Cardiac muscle cell (in vitro differentiated cells and primary cell): ENCODE measurements around the gene LYRM4. TPM values are rescaled to one million over a fixed set of nuclear protein-coding genes. Genes with fewer than 3 reads are reported as not detected.

Source experiments
- DNase-seq, 2 donors: peaks; one replicate each; pipeline versions ENCODE4 v3.0.0 to v3.0.0-alpha.2; 2010 to 2017; ENCODE audit warnings: low read depth in 1 of 2, low spot score in 1 of 2
- H3K27ac ChIP-seq: fragments of 200-600 bp; sonication (generic); 2 replicates; pipeline ENCODE4 v1.5.1; 2016
- H3K27me3 ChIP-seq: fragments of 200-600 bp; sonication (generic); 2 replicates; pipeline ENCODE4 v1.6.0; 2016; ENCODE audit warnings: control low read depth
- H3K36me3 ChIP-seq: fragments of 200-600 bp; sonication (generic); 2 replicates; pipeline ENCODE4 v1.5.1; 2016; ENCODE audit warnings: control low read depth
- H3K4me1 ChIP-seq: fragments of 200-600 bp; sonication (generic); 2 replicates; pipeline ENCODE4 v1.8.1; 2017; ENCODE audit warnings: low read depth, mild to moderate bottlenecking, mixed run types
- H3K4me3 ChIP-seq: fragments of 200-600 bp; sonication (generic); 2 replicates; pipeline ENCODE4 v1.5.1; 2016; ENCODE audit warnings: mild to moderate bottlenecking
- H3K9me3 ChIP-seq: fragments of 200-600 bp; sonication (generic); 2 replicates; pipeline ENCODE4 v1.5.1; 2017; ENCODE audit warnings: low read depth, mild to moderate bottlenecking, control low read depth
- polyA plus RNA-seq: library from polyadenylated mRNA; unstranded; fragments of >200 nt; fragmentation: Nextera tagmentation; extraction: Ambion mirVana; gene quantifications from 2 replicates; pipeline ENCODE4 v1.2.1, GENCODE V29; 2016
- total RNA-seq: library from RNA; depleted of rRNA; stranded (reverse); fragments of >200 nt; gene quantifications from 2 replicates; pipeline ENCODE4 v1.2.3, GENCODE V29; 2016
- TF ChIP-seq, protein P1 (sequence below): IDR thresholded peaks from 2 replicates; pipeline ENCODE4 v1.5.1; 2012; ENCODE audit warnings: low read depth, mild to moderate bottlenecking, low read length

LYRM4 gene
- total and polyA plus RNA-seq, 2 experiments from 2014 or later: 24.2 to 38.3 TPM

DNA sequence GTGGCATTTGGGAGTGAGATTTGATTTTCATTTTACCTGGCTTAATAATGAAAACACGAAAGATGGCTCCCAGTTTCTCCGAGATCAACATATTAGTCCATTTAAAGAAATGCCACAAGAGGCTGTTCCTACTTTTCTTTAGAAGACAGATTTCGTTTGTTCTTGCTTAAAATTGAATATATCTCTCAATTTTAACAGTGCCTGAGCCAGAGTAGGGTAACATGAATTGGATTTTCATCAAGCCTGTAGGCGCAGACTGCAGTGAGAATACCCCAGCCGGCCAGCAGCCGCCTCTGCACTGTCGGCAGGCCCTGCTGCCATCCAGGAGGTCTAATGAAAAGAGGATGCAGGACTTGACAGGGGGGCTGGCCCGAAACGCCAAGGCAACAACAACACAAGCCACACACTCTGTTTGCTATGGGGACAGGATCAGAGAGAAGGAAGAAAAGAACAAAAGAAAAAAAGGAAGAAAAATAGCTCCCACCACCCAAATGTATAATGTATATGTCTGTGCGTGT lies 103.1 kb downstream of the LYRM4 start:
- DNase-seq: no peak
- H3K4me3 ChIP-seq: no peak overlapping the region
- H3K4me1 ChIP-seq: no peaks in the 10 kb centered on the region
- TF ChIP-seq, protein P1, sequence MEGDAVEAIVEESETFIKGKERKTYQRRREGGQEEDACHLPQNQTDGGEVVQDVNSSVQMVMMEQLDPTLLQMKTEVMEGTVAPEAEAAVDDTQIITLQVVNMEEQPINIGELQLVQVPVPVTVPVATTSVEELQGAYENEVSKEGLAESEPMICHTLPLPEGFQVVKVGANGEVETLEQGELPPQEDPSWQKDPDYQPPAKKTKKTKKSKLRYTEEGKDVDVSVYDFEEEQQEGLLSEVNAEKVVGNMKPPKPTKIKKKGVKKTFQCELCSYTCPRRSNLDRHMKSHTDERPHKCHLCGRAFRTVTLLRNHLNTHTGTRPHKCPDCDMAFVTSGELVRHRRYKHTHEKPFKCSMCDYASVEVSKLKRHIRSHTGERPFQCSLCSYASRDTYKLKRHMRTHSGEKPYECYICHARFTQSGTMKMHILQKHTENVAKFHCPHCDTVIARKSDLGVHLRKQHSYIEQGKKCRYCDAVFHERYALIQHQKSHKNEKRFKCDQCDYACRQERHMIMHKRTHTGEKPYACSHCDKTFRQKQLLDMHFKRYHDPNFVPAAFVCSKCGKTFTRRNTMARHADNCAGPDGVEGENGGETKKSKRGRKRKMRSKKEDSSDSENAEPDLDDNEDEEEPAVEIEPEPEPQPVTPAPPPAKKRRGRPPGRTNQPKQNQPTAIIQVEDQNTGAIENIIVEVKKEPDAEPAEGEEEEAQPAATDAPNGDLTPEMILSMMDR: no peak
- H3K27ac ChIP-seq: no peak overlapping the region
- H3K36me3 ChIP-seq: no peaks in the 10 kb centered on the region
- no peaks in the 10 kb centered on the region for H3K9me3 ChIP-seq
- no peaks in the 10 kb centered on the region for H3K27me3 ChIP-seq

DNA sequence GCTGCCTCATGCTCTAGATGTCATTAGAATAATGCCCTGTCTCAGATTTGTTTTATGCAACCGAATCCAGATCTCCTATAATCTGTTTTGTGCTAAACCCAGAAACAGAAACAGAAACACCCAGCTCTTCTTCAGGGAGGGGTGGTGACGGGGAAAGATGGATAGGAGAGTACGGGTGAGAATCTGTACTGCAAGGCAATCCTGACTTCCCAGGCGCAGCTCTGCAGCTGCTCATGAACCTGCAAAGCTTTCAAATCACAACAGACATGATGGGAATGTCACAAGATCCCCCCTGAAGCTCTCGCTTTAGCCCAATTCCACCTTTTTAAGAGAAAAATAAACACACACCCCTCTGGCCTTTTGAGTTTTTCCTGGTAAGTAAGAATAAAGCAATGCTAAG lies 104.1 kb downstream of the LYRM4 start:
- no peak overlapping the region for H3K4me3 ChIP-seq
- no peak for DNase-seq
- H3K27me3 ChIP-seq: no peaks in the 10 kb centered on the region
- TF ChIP-seq, protein P1: no peak
- H3K4me1 ChIP-seq: no peaks in the 10 kb centered on the region
- no peaks in the 10 kb centered on the region for H3K36me3 ChIP-seq
- H3K9me3 ChIP-seq: no peaks in the 10 kb centered on the region
- H3K27ac ChIP-seq: no peak overlapping the region

DNA sequence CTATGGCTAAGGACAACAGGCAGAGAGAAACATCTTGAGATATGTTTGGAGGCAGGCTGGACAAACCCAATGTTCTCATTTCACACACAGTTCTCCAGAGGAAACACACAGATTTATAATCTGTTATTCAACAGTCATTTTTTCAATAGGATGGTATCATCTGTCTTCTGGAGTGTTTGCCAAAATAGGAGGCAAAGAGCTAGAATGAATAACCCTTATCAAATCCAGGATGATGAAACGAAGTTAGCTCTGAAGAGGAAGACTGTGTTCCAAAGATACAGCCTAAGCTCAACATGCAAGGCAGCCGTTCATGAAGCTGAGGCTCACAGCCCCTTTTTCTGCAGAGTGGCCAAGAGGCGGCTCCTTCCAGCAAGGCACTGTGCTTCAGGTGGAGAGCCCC lies 104.8 kb downstream of the LYRM4 start:
- TF ChIP-seq, protein P1: no peak
- no peaks in the 10 kb centered on the region for H3K36me3 ChIP-seq
- no peaks in the 10 kb centered on the region for H3K9me3 ChIP-seq
- no peaks in the 10 kb centered on the region for H3K4me1 ChIP-seq
- H3K4me3 ChIP-seq: no peak overlapping the region
- peak in 1 of 2 donors; percentile 37 for DNase-seq
- no peak overlapping the region for H3K27ac ChIP-seq
- no peaks in the 10 kb centered on the region for H3K27me3 ChIP-seq

DNA sequence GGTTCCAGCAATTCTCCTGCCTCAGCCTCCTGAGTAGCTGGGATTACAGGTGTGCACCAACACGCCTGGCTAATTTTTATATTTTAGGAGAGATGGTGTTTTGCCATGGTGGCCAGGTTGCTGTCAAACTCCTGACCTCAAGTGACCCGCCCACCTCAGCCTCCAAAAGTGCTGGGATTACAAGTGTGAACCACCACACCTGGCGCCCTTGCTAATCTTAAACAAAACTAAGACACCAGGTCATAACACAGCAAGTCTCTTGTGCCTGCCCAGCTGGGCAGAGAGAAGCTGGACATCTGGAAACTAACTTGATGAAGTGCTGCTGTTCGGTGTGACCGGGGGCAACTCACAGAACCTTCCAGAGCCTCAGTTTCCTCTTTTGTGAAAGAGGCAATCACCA lies 107.6 kb downstream of the LYRM4 start:
- H3K9me3 ChIP-seq: no peaks in the 10 kb centered on the region
- H3K4me1 ChIP-seq: no peaks in the 10 kb centered on the region
- DNase-seq: no peak
- TF ChIP-seq, protein P1: no peak
- no peak overlapping the region for H3K4me3 ChIP-seq
- H3K27ac ChIP-seq: no peak overlapping the region
- no peaks in the 10 kb centered on the region for H3K36me3 ChIP-seq
- no peaks in the 10 kb centered on the region for H3K27me3 ChIP-seq

DNA sequence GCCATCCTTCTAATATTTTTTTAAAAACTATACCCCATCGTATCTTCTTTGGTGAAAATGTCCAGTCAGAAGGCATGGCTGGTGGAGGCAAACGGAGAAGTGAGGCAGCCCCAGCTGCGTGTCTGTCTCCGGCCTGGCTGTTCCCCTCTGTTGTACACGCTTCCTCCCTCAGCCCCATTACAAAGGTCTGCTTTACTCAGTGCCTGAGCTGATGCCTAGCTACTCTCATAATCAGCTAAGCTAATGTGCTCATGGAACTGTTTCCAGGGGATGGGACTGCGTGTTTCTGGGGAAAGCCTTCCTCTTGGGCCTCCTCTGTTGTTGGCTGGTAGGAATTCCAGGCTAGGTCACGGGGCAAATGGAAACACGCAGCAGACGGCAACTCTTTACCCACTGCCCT lies 108.3 kb downstream of the LYRM4 start:
- TF ChIP-seq, protein P1: no peak
- H3K9me3 ChIP-seq: no peaks in the 10 kb centered on the region
- H3K4me1 ChIP-seq: no peaks in the 10 kb centered on the region
- H3K4me3 ChIP-seq: no peak overlapping the region
- H3K27ac ChIP-seq: no peak overlapping the region
- H3K36me3 ChIP-seq: no peaks in the 10 kb centered on the region
- no peaks in the 10 kb centered on the region for H3K27me3 ChIP-seq
- no peak for DNase-seq
